ENCODE data around the gene HNRNPAB.
"Not testable (repeated sequence)": the region's sequence is repeated elsewhere in the genome, so short reads cannot be mapped to it uniquely, and the experiment has no call there.

Gene HNRNPAB

DNA sequence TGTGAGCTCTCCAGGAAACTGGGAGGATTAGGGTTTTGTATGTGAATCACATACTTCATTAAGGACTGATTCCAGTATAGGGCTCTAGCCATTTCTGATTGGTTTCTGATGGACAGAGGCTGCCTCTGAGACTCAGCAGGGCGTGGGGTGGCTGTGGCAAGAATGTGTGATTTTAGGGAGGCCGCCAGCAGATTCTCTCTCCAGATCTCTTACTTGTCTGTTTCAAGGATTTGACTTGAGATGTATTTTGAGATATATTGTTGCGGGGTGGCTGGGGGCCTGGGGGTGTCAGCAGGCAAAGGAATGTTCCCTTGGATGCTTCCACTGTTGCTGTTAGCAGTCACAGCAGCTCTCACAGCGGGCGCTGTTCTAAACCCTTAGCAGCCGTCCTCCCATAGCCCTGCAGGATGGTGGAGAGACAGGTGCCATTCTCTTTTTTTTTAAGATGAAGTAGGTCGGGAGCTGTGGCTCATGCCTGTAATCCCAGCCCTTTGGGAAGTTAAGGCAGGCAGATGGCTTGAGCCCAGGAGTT is 8.0 kb upstream of the HNRNPAB start:
- Histone ChIP-seq H4K20me1 (ENCODE audit: insufficient read depth, low read length) (no peaks in the 10 kb centered on the region), H3K79me2 (ENCODE audit: low read length) (no peaks in the 10 kb centered on the region), H3K4me2 (ENCODE audit: low read length) (no peak overlapping the region), H3K36me3 (replicated peaks; ENCODE audit: low read depth, low read length) (no peaks in the 10 kb centered on the region), H3K4me1 (ENCODE audit: low read length) (no peaks in the 10 kb centered on the region), H3K4me3 (ENCODE audit: low read length) (no peak overlapping the region), H3K9me3 (ENCODE audit: insufficient read depth, low read length) (no peaks in the 10 kb centered on the region), H2AFZ (ENCODE audit: low read depth, low read length) (no peak overlapping the region), H3K9ac (ENCODE audit: low read length) (no peak overlapping the region), H3K27ac (ENCODE audit: low read length) (no peak overlapping the region), H3K27me3 (ENCODE audit: low read depth, low read length) (peaks cover 18% of the 10 kb centered on the region)
- TF ChIP-seq EZH2phosphoT487 (IDR thresholded peaks at IDR 0.05; ENCODE audit: low read depth), result no peak
- TF ChIP-seq, protein P1, sequence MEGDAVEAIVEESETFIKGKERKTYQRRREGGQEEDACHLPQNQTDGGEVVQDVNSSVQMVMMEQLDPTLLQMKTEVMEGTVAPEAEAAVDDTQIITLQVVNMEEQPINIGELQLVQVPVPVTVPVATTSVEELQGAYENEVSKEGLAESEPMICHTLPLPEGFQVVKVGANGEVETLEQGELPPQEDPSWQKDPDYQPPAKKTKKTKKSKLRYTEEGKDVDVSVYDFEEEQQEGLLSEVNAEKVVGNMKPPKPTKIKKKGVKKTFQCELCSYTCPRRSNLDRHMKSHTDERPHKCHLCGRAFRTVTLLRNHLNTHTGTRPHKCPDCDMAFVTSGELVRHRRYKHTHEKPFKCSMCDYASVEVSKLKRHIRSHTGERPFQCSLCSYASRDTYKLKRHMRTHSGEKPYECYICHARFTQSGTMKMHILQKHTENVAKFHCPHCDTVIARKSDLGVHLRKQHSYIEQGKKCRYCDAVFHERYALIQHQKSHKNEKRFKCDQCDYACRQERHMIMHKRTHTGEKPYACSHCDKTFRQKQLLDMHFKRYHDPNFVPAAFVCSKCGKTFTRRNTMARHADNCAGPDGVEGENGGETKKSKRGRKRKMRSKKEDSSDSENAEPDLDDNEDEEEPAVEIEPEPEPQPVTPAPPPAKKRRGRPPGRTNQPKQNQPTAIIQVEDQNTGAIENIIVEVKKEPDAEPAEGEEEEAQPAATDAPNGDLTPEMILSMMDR (IDR thresholded peaks at IDR 0.05; ENCODE audit: low read depth, low read length), result no peak

DNA sequence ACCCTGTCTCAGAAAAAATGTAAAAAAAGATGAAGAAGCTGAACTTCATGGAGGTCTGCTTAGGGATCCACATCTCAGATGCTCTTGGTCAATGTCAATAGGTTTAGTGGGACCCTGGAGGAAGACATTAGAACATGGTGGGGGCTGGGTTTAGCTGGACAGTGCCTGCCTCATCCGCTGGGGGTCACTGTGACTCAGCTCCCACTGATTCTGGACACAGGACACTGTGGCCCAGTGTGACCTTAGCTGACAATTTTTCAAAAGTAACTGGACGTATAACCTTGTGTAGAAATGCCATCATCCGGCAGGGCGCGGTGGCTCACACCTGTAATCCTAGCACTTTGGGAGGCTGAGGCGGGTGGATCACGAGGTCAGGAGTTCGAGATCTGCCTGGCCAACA is 7.3 kb upstream of the HNRNPAB start:
- Histone ChIP-seq H2AFZ (ENCODE audit: low read depth, low read length) (no peak overlapping the region), H3K27ac (ENCODE audit: low read length) (no peak overlapping the region), H3K79me2 (ENCODE audit: low read length) (no peaks in the 10 kb centered on the region), H3K36me3 (replicated peaks; ENCODE audit: low read depth, low read length) (no peaks in the 10 kb centered on the region), H3K4me3 (ENCODE audit: low read length) (no peak overlapping the region), H3K9me3 (ENCODE audit: insufficient read depth, low read length) (no peaks in the 10 kb centered on the region), H3K27me3 (ENCODE audit: low read depth, low read length) (peaks cover 18% of the 10 kb centered on the region), H3K9ac (ENCODE audit: low read length) (no peak overlapping the region), H3K4me2 (ENCODE audit: low read length) (no peak overlapping the region), H4K20me1 (ENCODE audit: insufficient read depth, low read length) (no peaks in the 10 kb centered on the region), H3K4me1 (ENCODE audit: low read length) (no peaks in the 10 kb centered on the region)
- no peak for TF ChIP-seq EZH2phosphoT487 (IDR thresholded peaks at IDR 0.05; ENCODE audit: low read depth)
- TF ChIP-seq, protein P1 (IDR thresholded peaks at IDR 0.05; ENCODE audit: low read depth, low read length), result peak; percentile 17; the same call in 1 of the 2 replicates

DNA sequence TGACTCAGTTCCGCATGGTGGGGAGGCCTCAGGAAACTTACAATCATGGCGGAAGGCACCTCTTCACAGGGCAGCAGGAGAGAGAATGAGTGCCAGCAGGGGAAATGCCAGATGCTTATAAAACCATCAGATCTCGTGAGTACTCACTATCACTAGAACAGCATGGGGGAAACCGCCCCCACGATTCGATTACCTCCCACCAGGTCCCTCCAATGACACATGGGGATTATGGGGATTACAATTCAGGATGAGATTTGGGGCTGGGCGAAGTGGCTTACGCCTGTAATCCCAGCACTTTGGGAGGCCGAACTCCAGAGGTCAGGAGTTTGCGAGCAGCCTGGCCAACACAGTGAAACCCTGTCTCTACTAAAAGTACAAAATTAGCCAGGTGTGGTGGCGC is 6.2 kb upstream of the HNRNPAB start:
- H2AFZ ChIP-seq (ENCODE audit: low read depth, low read length); H3K36me3 ChIP-seq (replicated peaks; ENCODE audit: low read depth, low read length); H3K27ac ChIP-seq (ENCODE audit: low read length); H3K9me3 ChIP-seq (ENCODE audit: insufficient read depth, low read length); H4K20me1 ChIP-seq (ENCODE audit: insufficient read depth, low read length); H3K79me2 ChIP-seq (ENCODE audit: low read length); H3K4me1 ChIP-seq (ENCODE audit: low read length); H3K4me3 ChIP-seq (ENCODE audit: low read length); H3K9ac ChIP-seq (ENCODE audit: low read length); H3K4me2 ChIP-seq (ENCODE audit: low read length): not testable (repeated sequence)
- peaks cover 16% of the 10 kb centered on the region for H3K27me3 ChIP-seq (ENCODE audit: low read depth, low read length)

DNA sequence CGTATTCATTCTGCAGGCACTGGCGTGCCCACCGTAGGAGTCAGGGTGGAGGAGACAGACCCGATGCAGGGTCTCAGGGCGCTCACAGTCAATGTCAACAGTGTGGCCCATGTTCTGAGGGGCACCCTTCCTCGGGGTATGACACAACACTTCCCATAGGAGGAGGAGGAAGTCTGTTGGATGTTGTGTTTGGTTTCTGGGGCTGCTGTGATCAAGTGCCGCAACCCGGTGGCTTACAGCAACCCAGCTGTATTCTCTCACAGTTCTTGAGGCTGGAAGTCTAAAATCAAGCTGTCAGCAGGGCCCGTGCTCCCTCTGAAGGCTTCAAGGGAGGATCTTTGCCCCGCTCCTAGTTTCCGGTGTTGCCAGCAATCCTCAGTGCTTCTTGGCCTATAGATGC is 5.6 kb upstream of the HNRNPAB start:
- H3K79me2 ChIP-seq (ENCODE audit: low read length), result peaks cover 8% of the 10 kb centered on the region
- H3K27me3 ChIP-seq (ENCODE audit: low read depth, low read length), result peaks cover 13% of the 10 kb centered on the region
- no peaks in the 10 kb centered on the region for H4K20me1 ChIP-seq (ENCODE audit: insufficient read depth, low read length)
- no peak overlapping the region for H3K27ac ChIP-seq (ENCODE audit: low read length)
- no peaks in the 10 kb centered on the region for H3K9me3 ChIP-seq (ENCODE audit: insufficient read depth, low read length)
- no peak overlapping the region for H3K4me3 ChIP-seq (ENCODE audit: low read length)
- no peak overlapping the region for H3K4me2 ChIP-seq (ENCODE audit: low read length)
- H3K4me1 ChIP-seq (ENCODE audit: low read length), result no peaks in the 10 kb centered on the region
- no peaks in the 10 kb centered on the region for H3K36me3 ChIP-seq (replicated peaks; ENCODE audit: low read depth, low read length)
- H3K9ac ChIP-seq (ENCODE audit: low read length), result no peak overlapping the region
- no peak overlapping the region for H2AFZ ChIP-seq (ENCODE audit: low read depth, low read length)
- no peak for TF ChIP-seq EZH2phosphoT487 (IDR thresholded peaks at IDR 0.05; ENCODE audit: low read depth)
- TF ChIP-seq, protein P1 (IDR thresholded peaks at IDR 0.05; ENCODE audit: low read depth, low read length), result no peak

All from OCI-LY3 (cell line).